H9 (cell line): ENCODE data around the gene PLXNA1. TPM values are rescaled to one million over a fixed set of nuclear protein-coding genes. Genes with fewer than 3 reads are reported as not detected.

Source experiments
- DNase-seq: peaks from one replicate; pipeline ENCODE4 v3.0.0-alpha.2; 2017
- H2AFZ ChIP-seq: one replicate; pipeline ENCODE4 v1.6.1; 2013; ENCODE audit warnings: mild to moderate bottlenecking, low read length, control low read depth, moderate library complexity
- H2AK5ac ChIP-seq: 2 replicates; pipeline ENCODE4 v1.6.1; 2013; ENCODE audit warnings: low read length, control low read depth, mixed read lengths; ENCODE audit not compliant: insufficient read length
- H2BK120ac ChIP-seq: one replicate; pipeline ENCODE4 v1.6.1; 2013; ENCODE audit warnings: low read depth, mild to moderate bottlenecking, low read length, control low read depth, inconsistent platforms; ENCODE audit not compliant: poor library complexity, severe bottlenecking
- H2BK12ac ChIP-seq: 2 replicates; pipeline ENCODE4 v1.6.1; 2013; ENCODE audit warnings: low read length, control low read depth, mixed read lengths, low read depth; ENCODE audit not compliant: insufficient read length
- H2BK15ac ChIP-seq: 2 replicates; pipeline ENCODE4 v1.6.1; 2013; ENCODE audit warnings: low read depth, low read length, control low read depth
- H2BK20ac ChIP-seq: one replicate; pipeline ENCODE4 v1.6.1; 2013; ENCODE audit warnings: low read depth, mild to moderate bottlenecking, low read length, control low read depth, inconsistent platforms; ENCODE audit not compliant: poor library complexity, severe bottlenecking
- H2BK5ac ChIP-seq: 2 replicates; pipeline ENCODE4 v1.6.1; 2013; ENCODE audit warnings: low read length, control low read depth, mixed read lengths; ENCODE audit not compliant: insufficient read length
- H3K14ac ChIP-seq: 2 replicates; pipeline ENCODE4 v1.6.1; 2013; ENCODE audit warnings: low read length, control low read depth; ENCODE audit not compliant: insufficient read depth
- H3K18ac ChIP-seq: 2 replicates; pipeline ENCODE4 v1.6.1; 2013; ENCODE audit warnings: low read depth, mild to moderate bottlenecking, mixed read lengths, low read length, control low read depth; ENCODE audit not compliant: insufficient read length
- H3K23ac ChIP-seq: 2 replicates; pipeline ENCODE4 v1.6.1; 2013; ENCODE audit warnings: low read length, control low read depth, mixed read lengths, low read depth; ENCODE audit not compliant: insufficient read length
- H3K23me2 ChIP-seq: 2 replicates; pipeline ENCODE4 v1.6.1; 2013; ENCODE audit warnings: low read depth, mild to moderate bottlenecking, mixed read lengths, low read length, control low read depth; ENCODE audit not compliant: insufficient read length, poor library complexity, severe bottlenecking
- H3K27ac ChIP-seq: 2 replicates; pipeline ENCODE4 v1.5.1; 2013; ENCODE audit warnings: low read length, control low read depth, mixed read lengths, low read depth; ENCODE audit not compliant: insufficient read length
- H3K27me3 ChIP-seq: 2 replicates; pipeline ENCODE4 v1.6.1; 2013; ENCODE audit warnings: low read length, control low read depth, inconsistent platforms; ENCODE audit not compliant: insufficient read depth
- H3K4ac ChIP-seq: 2 replicates; pipeline ENCODE4 v1.6.1; 2013; ENCODE audit warnings: low read depth, mild to moderate bottlenecking, control low read depth, inconsistent platforms, low read length, moderate library complexity
- H3K4me1 ChIP-seq: 2 replicates; pipeline ENCODE4 v1.6.1; 2013; ENCODE audit warnings: low read length, control low read depth, inconsistent platforms; ENCODE audit not compliant: insufficient read depth
- H3K4me2 ChIP-seq: 2 replicates; pipeline ENCODE4 v1.6.1; 2013; ENCODE audit warnings: low read length, control low read depth, mixed read lengths; ENCODE audit not compliant: insufficient read length, insufficient read depth
- H3K56ac ChIP-seq: 2 replicates; pipeline ENCODE4 v1.6.1; 2013; ENCODE audit warnings: low read depth, mild to moderate bottlenecking, mixed read lengths, low read length, control low read depth; ENCODE audit not compliant: insufficient read length
- H3K79me1 ChIP-seq: 2 replicates; pipeline ENCODE4 v1.6.1; 2013; ENCODE audit warnings: low read depth, mild to moderate bottlenecking, moderate library complexity, low read length, control low read depth, inconsistent platforms; ENCODE audit not compliant: insufficient read depth, poor library complexity, severe bottlenecking
- H3K79me2 ChIP-seq: 2 replicates; pipeline ENCODE4 v1.6.1; 2013; ENCODE audit warnings: low read length, control low read depth, inconsistent platforms; ENCODE audit not compliant: insufficient read depth
- H3K9ac ChIP-seq: 2 replicates; pipeline ENCODE4 v1.6.1; 2013; ENCODE audit warnings: low read length, control low read depth, mixed read lengths; ENCODE audit not compliant: insufficient read length; ENCODE audit errors: extremely low read depth
- H3K9me3 ChIP-seq: one replicate; pipeline ENCODE4 v1.6.1; 2013; ENCODE audit warnings: low read depth, low read length, inconsistent platforms; ENCODE audit not compliant: control insufficient read depth
- H3T11ph ChIP-seq: one replicate; pipeline ENCODE4 v1.6.1; 2013; ENCODE audit warnings: mild to moderate bottlenecking, low read length, control low read depth, inconsistent platforms
- H4K20me1 ChIP-seq: one replicate; pipeline ENCODE4 v1.6.1; 2013; ENCODE audit not compliant: control insufficient read depth, insufficient read length, insufficient read depth
- H4K5ac ChIP-seq: 2 replicates; pipeline ENCODE4 v1.6.1; 2013; ENCODE audit warnings: low read depth, mild to moderate bottlenecking, mixed read lengths, low read length, control low read depth; ENCODE audit not compliant: insufficient read length
- H4K8ac ChIP-seq: replicated peaks from 2 replicates; pipeline ENCODE4 v1.6.1; 2013; ENCODE audit warnings: low read length, control low read depth, mixed read lengths, low read depth; ENCODE audit not compliant: insufficient read length
- H4K91ac ChIP-seq: 2 replicates; pipeline ENCODE4 v1.6.1; 2013; ENCODE audit warnings: low read depth, mild to moderate bottlenecking, moderate library complexity, mixed read lengths, low read length, control low read depth; ENCODE audit not compliant: insufficient read length
- H3K27ac Mint-ChIP-seq, 3 experiments: 2 replicates in 2 of 3; 3 replicates in 1 of 3; pipeline ENCODE4 v1.8.0; 2020 to 2021; ENCODE audit warnings: mixed read lengths in 3 of 3, mild to moderate bottlenecking in 1 of 3, moderate library complexity in 1 of 3
- H3K27me3 Mint-ChIP-seq: 2 replicates; pipeline ENCODE4 v1.8.0; 2021; ENCODE audit warnings: low read depth, mild to moderate bottlenecking, moderate library complexity, mixed read lengths
- H3K36me3 Mint-ChIP-seq, 3 experiments: 2 replicates in 2 of 3; 3 replicates in 1 of 3; pipeline ENCODE4 v1.8.0; 2020 to 2021; ENCODE audit warnings: low read depth in 3 of 3, mixed read lengths in 3 of 3; ENCODE audit not compliant: insufficient read depth in 1 of 3
- H3K4me1 Mint-ChIP-seq, 2 experiments: 2 replicates each; pipeline ENCODE4 v1.8.0; 2020; ENCODE audit warnings: mixed read lengths in 2 of 2
- H3K4me3 Mint-ChIP-seq, 2 experiments: 2 replicates in 1 of 2; 3 replicates in 1 of 2; pipeline ENCODE4 v1.8.0; 2020 to 2021; ENCODE audit warnings: mild to moderate bottlenecking in 2 of 2, mixed read lengths in 2 of 2, moderate library complexity in 1 of 2
- H3K9me3 Mint-ChIP-seq, 2 experiments: 2 replicates in 1 of 2; 3 replicates in 1 of 2; pipeline ENCODE4 v1.8.0; 2020; ENCODE audit warnings: mild to moderate bottlenecking in 2 of 2, mixed read lengths in 2 of 2, moderate library complexity in 1 of 2
- WGBS: extraction: QIAGEN DNeasy Blood & Tissue Kit; methylation state at CpG from one replicate; pipeline ENCODE4 v1.1.7; 2013; ENCODE audit warnings: missing lambda C conversion rate, low lambda C conversion rate, mixed read lengths; ENCODE audit not compliant: insufficient read length; ENCODE audit errors: extremely low coverage; 5-methylcytosine and 5-hydroxymethylcytosine counted together
- total RNA-seq: library from RNA; stranded (reverse); gene quantifications from 2 replicates; pipeline ENCODE4 v1.2.1, GENCODE V29; 2021
- TF ChIP-seq, protein P1 (sequence below): fragments of 200-600 bp; sonication (generic); conservative IDR thresholded peaks from 3 replicates; pipeline ENCODE4 v1.8.0; 2021; ENCODE audit warnings: antibody characterized with exemption, mild to moderate bottlenecking

The PLXNA1 gene
- total RNA-seq, 1 experiment from 2014 or later = 42.1 TPM

DNA sequence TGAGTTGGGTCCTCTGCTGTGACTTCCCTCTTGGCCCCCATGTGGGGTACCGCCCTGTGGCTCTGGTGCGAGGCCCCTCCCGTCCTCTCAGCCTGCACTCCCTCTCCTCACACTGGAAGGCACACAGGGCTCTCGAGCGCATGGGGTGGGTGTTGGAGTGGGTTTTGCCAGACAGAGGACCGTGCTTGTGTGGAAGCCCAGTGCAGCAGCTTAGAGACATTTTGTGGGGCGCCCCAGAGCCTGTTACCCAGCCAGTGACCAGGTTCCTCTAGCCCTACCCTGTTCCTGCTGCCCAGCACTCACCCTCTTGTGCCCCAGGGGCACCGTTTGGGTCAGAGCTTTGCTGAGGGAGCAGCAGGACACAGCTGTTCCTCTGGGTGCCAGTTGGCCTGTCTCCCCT, 9.9 kb downstream of the PLXNA1 start:
- Histone ChIP-seq H3K4ac (no peak overlapping the region), H3K9ac (no peak overlapping the region), H3K27ac (no peak overlapping the region), H2BK5ac (no peak overlapping the region), H3K23ac (no peak overlapping the region), H4K20me1 (no peaks in the 10 kb centered on the region), H4K91ac (no peak overlapping the region), H2BK20ac (no peak overlapping the region), H2AFZ (no peak overlapping the region), H3K14ac (no peak overlapping the region; the same call in 1 of the 2 replicates), H3K18ac (no peak overlapping the region), H3K4me2 (no peak overlapping the region), H3K79me1 (no peaks in the 10 kb centered on the region), H3K79me2 (no peaks in the 10 kb centered on the region; the same call in 1 of the 2 replicates), H3K56ac (no peak overlapping the region), H2AK5ac (no peak overlapping the region), H2BK120ac (no peak overlapping the region), H3K27me3 (no peaks in the 10 kb centered on the region), H3T11ph (no peak overlapping the region), H3K9me3 (no peaks in the 10 kb centered on the region), H3K4me1 (no peaks in the 10 kb centered on the region), H4K8ac (no peak overlapping the region), H4K5ac (no peak overlapping the region), H2BK12ac (no peak overlapping the region), H3K23me2 (no peaks in the 10 kb centered on the region), H2BK15ac (no peak overlapping the region; the same call in 1 of the 2 replicates)
- Mint-ChIP-seq H3K4me3 (no peak overlapping the region), H3K9me3 (no peaks in the 10 kb centered on the region), H3K36me3 (peaks cover 4 to 22% (median 20%) of the 10 kb centered on the region in 3 experiments; a peak in 6 of 7 replicates), H3K27ac (no peak overlapping the region; a peak in 1 of 7 replicates), H3K4me1 (peaks cover 2 to 7% of the 10 kb centered on the region in 2 experiments; a peak in 3 of 4 replicates), H3K27me3 (no peaks in the 10 kb centered on the region)
- TF ChIP-seq, protein P1, sequence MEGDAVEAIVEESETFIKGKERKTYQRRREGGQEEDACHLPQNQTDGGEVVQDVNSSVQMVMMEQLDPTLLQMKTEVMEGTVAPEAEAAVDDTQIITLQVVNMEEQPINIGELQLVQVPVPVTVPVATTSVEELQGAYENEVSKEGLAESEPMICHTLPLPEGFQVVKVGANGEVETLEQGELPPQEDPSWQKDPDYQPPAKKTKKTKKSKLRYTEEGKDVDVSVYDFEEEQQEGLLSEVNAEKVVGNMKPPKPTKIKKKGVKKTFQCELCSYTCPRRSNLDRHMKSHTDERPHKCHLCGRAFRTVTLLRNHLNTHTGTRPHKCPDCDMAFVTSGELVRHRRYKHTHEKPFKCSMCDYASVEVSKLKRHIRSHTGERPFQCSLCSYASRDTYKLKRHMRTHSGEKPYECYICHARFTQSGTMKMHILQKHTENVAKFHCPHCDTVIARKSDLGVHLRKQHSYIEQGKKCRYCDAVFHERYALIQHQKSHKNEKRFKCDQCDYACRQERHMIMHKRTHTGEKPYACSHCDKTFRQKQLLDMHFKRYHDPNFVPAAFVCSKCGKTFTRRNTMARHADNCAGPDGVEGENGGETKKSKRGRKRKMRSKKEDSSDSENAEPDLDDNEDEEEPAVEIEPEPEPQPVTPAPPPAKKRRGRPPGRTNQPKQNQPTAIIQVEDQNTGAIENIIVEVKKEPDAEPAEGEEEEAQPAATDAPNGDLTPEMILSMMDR = no peak
- no CpG with 5 or more reads among the region's 8 CpGs for WGBS
- no peak for DNase-seq
